ENCODE measurements around the gene FARS2.

Gene FARS2

DNA sequence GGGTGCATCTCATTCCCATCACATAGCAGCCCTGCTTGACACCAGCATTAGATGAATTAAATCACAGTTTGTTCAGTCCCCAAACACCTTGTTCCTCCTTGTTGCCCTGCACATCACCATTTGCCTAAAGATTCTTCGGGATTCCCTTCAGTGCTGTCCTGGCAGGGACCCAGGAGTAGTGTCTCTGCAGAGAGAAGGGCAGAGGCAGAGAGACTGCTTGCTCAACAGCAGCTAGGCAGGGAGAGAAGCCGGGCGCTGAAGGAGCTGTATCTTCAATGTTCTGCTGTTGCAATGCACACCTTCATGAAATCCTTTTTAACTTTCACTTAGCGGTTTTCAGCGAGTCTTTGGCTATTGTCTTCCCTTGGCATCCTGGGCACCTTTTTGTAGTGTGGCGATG is 362.9 kb downstream of the FARS2 start:
- H3K27me3 Mint-ChIP-seq: no peaks in the 10 kb centered on the region
- H3K36me3 Mint-ChIP-seq: peaks cover 33% of the 10 kb centered on the region
- H3K4me1 Mint-ChIP-seq: peaks cover 38% of the 10 kb centered on the region
- no peak overlapping the region for H3K4me3 Mint-ChIP-seq
- no peak for ATAC-seq
- no peaks in the 10 kb centered on the region for H3K9me3 Mint-ChIP-seq
- peak overlapping the region; percentile 33 for H3K27ac Mint-ChIP-seq

DNA sequence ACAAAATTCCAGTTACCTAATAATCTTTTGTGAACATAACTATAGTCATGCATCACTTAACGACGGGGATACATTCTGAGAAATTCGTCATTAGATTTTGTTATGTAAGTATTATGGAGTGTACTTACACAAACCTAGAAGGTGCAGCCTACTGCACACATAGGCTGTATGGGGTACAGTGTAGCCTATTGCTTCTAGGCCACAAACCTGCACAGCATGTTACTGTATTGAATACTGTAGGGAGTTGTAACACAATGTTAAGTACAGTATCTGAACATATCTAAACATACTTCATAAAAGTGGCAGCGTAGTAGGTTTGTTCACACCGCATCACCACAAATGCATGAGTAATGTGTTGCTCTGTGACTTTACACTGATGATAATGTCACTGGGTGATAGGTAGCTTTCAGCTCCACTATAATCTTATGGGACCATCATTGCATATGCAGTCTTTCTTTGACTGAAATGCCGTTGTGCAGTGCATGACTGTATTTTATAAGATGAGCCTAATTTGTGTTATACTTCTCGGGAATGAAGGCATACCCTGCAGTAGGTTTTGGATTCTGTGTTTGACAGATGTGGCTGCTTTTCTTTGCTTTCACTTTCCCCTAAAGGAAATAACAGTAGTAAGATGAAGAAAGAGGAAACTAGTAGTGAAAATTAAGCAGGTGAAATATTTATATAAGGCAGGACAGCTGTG is 365.6 kb downstream of the FARS2 start:
- Mint-ChIP-seq H3K4me1 (peaks cover 32% of the 10 kb centered on the region), H3K27ac (peak overlapping the region; percentile 23), H3K36me3 (peaks cover 25% of the 10 kb centered on the region), H3K4me3 (no peak overlapping the region), H3K9me3 (no peaks in the 10 kb centered on the region), H3K27me3 (no peaks in the 10 kb centered on the region)
- ATAC-seq: peak; percentile 74

DNA sequence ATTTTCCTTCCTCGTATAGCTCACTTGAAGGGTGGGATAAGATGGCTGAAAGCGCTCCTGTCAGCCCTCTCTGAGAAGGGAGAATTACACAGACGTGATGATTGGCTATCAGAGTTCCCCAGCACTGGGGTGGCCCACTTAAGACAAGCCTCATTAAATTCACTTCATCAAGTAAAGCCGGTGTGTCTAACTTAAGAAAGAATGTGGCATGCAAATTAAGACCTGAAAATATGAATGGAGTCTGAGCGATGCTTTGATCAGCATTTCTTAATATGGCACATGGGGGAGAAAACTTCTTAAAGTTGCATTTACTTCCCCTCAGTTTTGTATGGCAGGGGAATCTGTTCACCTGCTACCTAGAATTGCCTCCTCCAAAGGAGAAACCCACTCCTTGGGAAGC is 369.3 kb downstream of the FARS2 start:
- no peak overlapping the region for H3K27ac Mint-ChIP-seq
- H3K4me3 Mint-ChIP-seq: no peak overlapping the region
- H3K27me3 Mint-ChIP-seq: no peaks in the 10 kb centered on the region
- ATAC-seq: no peak
- peaks cover 42% of the 10 kb centered on the region for H3K4me1 Mint-ChIP-seq
- peaks cover 24% of the 10 kb centered on the region for H3K36me3 Mint-ChIP-seq
- peaks cover 2% of the 10 kb centered on the region for H3K9me3 Mint-ChIP-seq

DNA sequence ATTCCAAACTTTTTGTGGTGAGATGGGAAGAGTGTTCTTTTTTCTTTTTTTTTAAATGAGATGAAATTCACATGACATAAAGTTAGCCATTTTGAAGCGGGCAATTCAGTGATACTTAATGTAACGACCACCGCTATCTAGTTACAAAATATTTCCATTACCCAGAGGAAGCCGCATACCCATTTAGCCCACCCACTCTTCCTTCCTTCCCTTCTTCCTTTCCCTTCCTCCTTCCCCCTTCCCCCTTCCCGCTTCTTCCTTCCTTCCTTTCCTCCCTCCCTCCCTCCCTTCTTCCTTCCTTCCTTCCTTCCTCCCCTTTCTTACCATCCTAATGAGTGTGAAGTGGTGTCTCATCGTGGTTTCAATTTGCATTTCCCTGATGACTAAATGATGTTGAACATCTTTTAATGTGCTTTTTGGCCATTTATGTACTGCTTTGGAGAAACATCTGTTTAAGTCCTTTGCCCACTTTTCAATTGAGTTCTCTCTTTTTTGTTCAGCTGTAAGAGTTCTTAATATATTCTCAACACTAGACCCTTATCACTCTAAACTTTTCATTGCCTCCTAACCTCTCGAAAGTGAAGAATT is 371.1 kb downstream of the FARS2 start:
- Mint-ChIP-seq H3K36me3 (peaks cover 35% of the 10 kb centered on the region), H3K9me3 (peaks cover 2% of the 10 kb centered on the region), H3K4me1 (peaks cover 24% of the 10 kb centered on the region), H3K4me3 (no peak overlapping the region), H3K27ac (no peak overlapping the region), H3K27me3 (no peaks in the 10 kb centered on the region)
- ATAC-seq: no peak

- Mint-ChIP-seq H3K4me1 (peaks cover 17% of the 10 kb centered on the region), H3K27ac (no peak overlapping the region)
- no peak for ATAC-seq
Observed at GRCh38 chr6:5634525-5634924, 373.2 kb downstream of the FARS2 start.

DNA sequence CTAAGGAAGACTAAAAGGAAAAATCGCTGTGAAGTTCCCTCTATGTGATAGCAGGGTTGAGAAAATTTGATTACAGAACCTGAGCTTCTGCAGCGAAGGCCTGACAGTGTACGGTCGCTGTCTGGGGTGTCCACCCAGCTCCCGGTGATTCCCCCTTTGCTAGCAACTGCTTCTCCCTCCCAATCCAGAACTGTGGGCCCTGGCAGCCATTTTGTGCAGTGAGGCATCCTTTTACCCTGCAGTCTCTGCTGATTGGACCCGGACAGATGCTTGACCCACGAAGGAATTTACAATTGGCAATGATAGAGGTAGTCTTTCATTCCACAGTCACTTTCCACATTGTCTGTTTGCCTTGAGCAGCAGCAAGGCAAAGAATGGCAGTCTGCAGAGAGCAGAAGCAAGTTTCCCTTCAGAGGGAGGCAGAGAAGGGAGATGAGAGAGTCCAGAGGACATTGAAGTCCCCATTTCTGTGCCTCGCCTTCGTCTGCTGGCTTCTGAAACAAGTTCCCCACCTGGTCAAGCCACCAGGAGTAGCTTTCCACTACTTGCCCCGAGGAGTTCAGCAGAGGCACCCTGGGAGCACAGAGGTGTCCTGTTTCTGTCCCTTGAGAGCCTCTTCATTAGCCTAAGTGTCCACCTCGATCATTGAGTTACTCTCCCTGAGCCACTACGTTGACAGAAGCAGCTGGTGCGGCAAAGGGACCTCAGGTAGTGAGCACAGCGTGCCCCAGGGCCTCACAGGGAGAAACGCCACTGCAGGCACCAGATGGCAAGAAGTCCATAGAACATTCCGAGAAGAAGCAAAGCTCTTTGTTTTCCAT is 375.1 kb downstream of the FARS2 start:
- H3K27ac Mint-ChIP-seq: no peak overlapping the region
- no peaks in the 10 kb centered on the region for H3K27me3 Mint-ChIP-seq
- H3K4me1 Mint-ChIP-seq: peaks cover 11% of the 10 kb centered on the region
- peaks cover 10% of the 10 kb centered on the region for H3K9me3 Mint-ChIP-seq
- H3K36me3 Mint-ChIP-seq: peaks cover 42% of the 10 kb centered on the region
- H3K4me3 Mint-ChIP-seq: no peak overlapping the region
- ATAC-seq: no peak

More at GRCh38 chr6:5634525-5634924, 373.2 kb downstream of the FARS2 start:
- Mint-ChIP-seq H3K4me3 (no peak overlapping the region), H3K36me3 (peaks cover 29% of the 10 kb centered on the region), H3K9me3 (peaks cover 2% of the 10 kb centered on the region), H3K27me3 (no peaks in the 10 kb centered on the region)

DNA sequence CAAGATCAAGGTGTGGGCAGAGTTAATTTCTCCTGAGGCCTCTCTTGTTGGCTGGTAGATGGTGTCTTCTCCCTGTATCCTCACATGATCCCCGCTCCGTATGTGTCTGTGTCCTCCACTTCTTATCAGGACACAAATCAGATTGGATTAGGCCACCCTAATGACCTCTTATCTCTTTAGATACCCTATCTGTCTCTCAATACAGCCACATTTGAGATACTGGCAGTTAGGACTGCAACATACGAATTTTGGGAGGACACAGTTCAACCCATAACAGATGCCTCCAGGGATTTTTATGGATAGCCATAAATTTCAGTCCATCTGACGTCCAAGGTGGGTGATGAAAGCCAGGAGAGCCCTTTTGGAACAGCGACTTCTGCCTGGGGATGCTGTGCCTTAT is 376.4 kb downstream of the FARS2 start:
- Mint-ChIP-seq H3K27me3 (no peaks in the 10 kb centered on the region), H3K4me1 (peaks cover 4% of the 10 kb centered on the region), H3K27ac (no peak overlapping the region), H3K4me3 (no peak overlapping the region), H3K36me3 (peaks cover 38% of the 10 kb centered on the region), H3K9me3 (peaks cover 7% of the 10 kb centered on the region)
- ATAC-seq: no peak

- Mint-ChIP-seq H3K4me3 (no peak overlapping the region), H3K4me1 (no peaks in the 10 kb centered on the region), H3K27ac (no peak overlapping the region), H3K9me3 (peaks cover 7% of the 10 kb centered on the region), H3K27me3 (no peaks in the 10 kb centered on the region), H3K36me3 (peaks cover 34% of the 10 kb centered on the region)
- ATAC-seq: no peak
Observed at GRCh38 chr6:5638666-5639065, 377.4 kb downstream of the FARS2 start.

DNA sequence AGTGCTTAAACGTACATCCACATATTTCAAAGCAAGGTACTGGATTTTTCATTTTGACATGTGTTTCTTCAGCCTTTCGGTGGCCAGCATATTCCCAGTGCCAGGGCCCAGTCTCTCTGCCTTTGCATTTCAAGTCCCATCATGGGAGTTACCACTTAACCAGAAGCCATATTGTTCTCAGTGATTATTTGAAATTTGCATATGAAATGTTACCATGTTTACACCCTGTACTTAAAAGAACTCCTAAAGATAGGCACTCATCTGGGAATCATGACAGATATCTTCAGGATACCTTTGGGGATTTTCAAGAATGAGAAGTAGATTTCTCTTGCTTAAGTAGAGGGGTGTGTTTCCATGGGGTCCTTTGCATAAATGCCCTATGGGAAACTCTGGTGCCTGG is 377.9 kb downstream of the FARS2 start:
- H3K36me3 Mint-ChIP-seq: peaks cover 34% of the 10 kb centered on the region
- H3K4me3 Mint-ChIP-seq: no peak overlapping the region
- peaks cover 7% of the 10 kb centered on the region for H3K9me3 Mint-ChIP-seq
- H3K27ac Mint-ChIP-seq: no peak overlapping the region
- no peaks in the 10 kb centered on the region for H3K4me1 Mint-ChIP-seq
- no peak for ATAC-seq
- H3K27me3 Mint-ChIP-seq: no peaks in the 10 kb centered on the region

DNA sequence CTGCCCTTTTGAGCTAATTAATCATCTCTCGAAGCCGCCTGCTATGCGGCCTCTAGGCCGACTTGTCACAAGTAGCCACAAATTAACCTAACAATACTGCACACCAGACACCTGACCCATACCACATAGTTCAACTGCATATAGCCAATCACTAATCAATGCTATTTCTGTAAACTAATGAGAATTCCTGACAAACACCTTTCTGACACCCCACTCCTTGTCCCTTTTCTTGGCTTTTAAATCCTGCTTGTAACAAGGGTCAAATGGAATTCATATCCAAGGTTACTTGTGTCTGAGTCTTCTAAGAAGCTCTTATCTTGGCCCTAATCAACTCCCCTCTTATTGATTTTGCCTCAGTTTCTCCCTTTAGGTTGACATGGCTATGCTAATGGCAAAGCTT is 379.3 kb downstream of the FARS2 start:
- H3K27me3 Mint-ChIP-seq: no peaks in the 10 kb centered on the region
- peaks cover 34% of the 10 kb centered on the region for H3K36me3 Mint-ChIP-seq
- no peak overlapping the region for H3K27ac Mint-ChIP-seq
- H3K4me1 Mint-ChIP-seq: no peaks in the 10 kb centered on the region
- H3K9me3 Mint-ChIP-seq: peaks cover 7% of the 10 kb centered on the region
- no peak for ATAC-seq
- H3K4me3 Mint-ChIP-seq: no peak overlapping the region

GRCh38 chr6:5644523-5645185 is 383.3 kb downstream of the FARS2 start:
- Mint-ChIP-seq H3K4me1 (peaks cover 7% of the 10 kb centered on the region), H3K9me3 (peaks cover 7% of the 10 kb centered on the region), H3K27ac (no peak overlapping the region), H3K36me3 (peaks cover 18% of the 10 kb centered on the region), H3K27me3 (no peaks in the 10 kb centered on the region), H3K4me3 (no peak overlapping the region)
- ATAC-seq: no peak

DNA sequence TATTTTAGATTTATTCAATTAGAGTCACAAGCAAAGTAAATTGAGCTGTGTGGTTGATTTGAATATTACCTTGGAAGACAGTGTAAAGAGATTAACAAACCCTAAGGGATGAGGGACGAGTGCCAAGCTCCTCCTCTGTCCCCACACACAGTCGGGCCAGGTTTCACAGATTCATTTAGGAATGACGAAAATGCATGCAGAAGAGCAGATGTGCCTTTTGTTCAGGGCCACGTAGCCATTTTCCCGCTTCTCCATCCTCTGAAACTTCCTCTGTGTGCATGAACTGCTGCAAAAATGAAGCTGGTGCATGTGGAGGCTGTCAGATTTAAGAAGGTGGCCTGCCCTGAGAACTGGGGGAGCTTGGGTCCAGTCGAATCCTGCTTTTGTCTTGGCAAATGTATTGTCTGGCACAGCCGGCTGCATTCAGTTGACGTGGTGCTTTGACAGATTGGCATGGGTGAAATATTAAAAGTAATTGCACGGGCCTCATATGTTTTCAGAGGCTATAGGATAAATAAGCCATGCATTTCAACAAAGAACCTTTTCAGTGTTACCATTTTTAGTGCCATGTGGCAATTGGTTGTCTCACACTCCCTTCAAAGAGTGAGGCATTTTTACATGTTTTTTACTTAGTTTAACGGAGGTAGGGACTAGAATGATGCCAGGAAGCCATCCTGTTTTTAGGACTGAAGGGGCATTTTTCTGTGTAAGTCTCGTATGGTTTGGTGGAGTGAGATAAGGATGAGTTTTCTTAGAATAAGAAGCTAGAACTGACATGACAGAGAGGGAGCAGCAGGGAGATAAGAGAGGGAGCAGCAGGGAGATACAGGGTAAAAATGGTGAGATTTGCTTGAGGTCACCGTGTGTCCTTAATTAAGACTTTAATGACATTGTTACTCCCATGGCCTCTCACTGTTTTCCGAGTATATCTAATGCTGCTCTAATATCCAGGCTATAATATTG is 384.3 kb downstream of the FARS2 start:
- Mint-ChIP-seq H3K9me3 (peaks cover 3% of the 10 kb centered on the region), H3K4me1 (peaks cover 7% of the 10 kb centered on the region), H3K27ac (no peak overlapping the region), H3K4me3 (no peak overlapping the region), H3K27me3 (no peaks in the 10 kb centered on the region), H3K36me3 (peaks cover 11% of the 10 kb centered on the region)
- no peak for ATAC-seq

- Mint-ChIP-seq H3K4me1 (no peaks in the 10 kb centered on the region), H3K4me3 (no peak overlapping the region), H3K27ac (no peak overlapping the region), H3K9me3 (no peaks in the 10 kb centered on the region), H3K27me3 (no peaks in the 10 kb centered on the region), H3K36me3 (peaks cover 54% of the 10 kb centered on the region)
- ATAC-seq: no peak
Observed at GRCh38 chr6:5652406-5653137, 391.3 kb downstream of the FARS2 start.

DNA sequence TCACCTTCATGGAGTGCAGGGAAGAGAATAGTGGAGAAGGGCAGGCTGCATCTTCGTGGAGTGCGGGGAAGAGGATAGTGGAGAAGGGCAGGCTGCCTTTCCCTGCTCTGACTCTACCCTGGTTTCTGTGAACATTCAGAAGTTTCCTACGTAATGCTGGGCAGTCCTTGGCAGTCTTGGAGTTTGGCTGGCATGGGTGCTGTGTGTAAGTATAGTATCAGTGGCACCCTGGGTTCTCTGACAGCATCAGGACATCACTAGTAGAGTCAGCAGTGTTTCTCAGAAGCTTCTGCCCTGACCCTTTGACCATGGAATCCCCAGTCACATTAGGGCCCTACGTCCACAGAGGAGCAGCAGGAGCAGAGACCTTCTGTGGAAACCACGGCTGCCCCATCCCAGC is 392.5 kb downstream of the FARS2 start:
- H3K36me3 Mint-ChIP-seq: peaks cover 54% of the 10 kb centered on the region
- no peaks in the 10 kb centered on the region for H3K4me1 Mint-ChIP-seq
- ATAC-seq: no peak
- no peak overlapping the region for H3K27ac Mint-ChIP-seq
- H3K9me3 Mint-ChIP-seq: no peaks in the 10 kb centered on the region
- no peaks in the 10 kb centered on the region for H3K27me3 Mint-ChIP-seq
- no peak overlapping the region for H3K4me3 Mint-ChIP-seq
